ENCODE data around the gene BOC. TPM values are rescaled to one million over a fixed set of nuclear protein-coding genes. Genes with fewer than 3 reads are reported as not detected.

BOC gene
- polyA plus RNA-seq, 1 donor from 2014 or later, result 0.53 TPM

DNA sequence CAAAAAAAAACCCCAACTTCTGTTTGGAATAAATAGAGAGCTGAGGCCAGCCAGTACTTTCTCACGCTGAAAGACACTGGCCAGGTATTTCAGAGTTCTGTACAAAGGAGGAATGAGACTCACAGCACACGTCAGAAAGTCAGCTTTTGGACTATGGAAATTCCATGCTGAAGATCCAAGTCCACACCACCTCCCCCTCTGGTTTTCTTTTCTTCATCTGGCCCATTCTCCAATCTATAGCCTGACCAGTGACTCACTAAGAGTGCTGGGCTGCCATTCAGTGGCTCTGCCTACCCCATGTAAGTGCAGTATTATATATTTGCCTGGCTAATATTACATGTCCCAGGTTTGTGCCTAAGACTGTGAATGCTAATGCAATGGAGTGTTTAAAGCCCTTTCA is 13.9 kb downstream of the BOC start:
- H3K27me3 ChIP-seq (ENCODE audit: insufficient read depth, low read depth, low read length), result no peaks in the 10 kb centered on the region
- no peak overlapping the region for H3K4me2 ChIP-seq (ENCODE audit: low read length)
- no peaks in the 10 kb centered on the region for H3K9me3 ChIP-seq (ENCODE audit: low read length)
- H3K36me3 ChIP-seq (ENCODE audit: insufficient read depth, low read length), result no peaks in the 10 kb centered on the region
- H3K9me2 ChIP-seq (ENCODE audit: insufficient read depth, low read length), result no peaks in the 10 kb centered on the region
- no peaks in the 10 kb centered on the region for H4K20me1 ChIP-seq (ENCODE audit: insufficient read depth)
- H3K9ac ChIP-seq (ENCODE audit: low read length), result no peak overlapping the region
- TF ChIP-seq POLR2AphosphoS5 (IDR thresholded peaks at IDR 0.05), result no peak
- no peak for TF ChIP-seq EZH2 (IDR thresholded peaks at IDR 0.05; ENCODE audit: borderline replicate concordance, insufficient read depth, low read length, poor library complexity, severe bottlenecking)
- no peak for TF ChIP-seq SMC3 (conservative IDR thresholded peaks at IDR 0.05; ENCODE audit: poor library complexity)
- TF ChIP-seq MXI1 (conservative IDR thresholded peaks at IDR 0.05; ENCODE audit: poor library complexity, severe bottlenecking), result no peak
- TF ChIP-seq, protein P1, sequence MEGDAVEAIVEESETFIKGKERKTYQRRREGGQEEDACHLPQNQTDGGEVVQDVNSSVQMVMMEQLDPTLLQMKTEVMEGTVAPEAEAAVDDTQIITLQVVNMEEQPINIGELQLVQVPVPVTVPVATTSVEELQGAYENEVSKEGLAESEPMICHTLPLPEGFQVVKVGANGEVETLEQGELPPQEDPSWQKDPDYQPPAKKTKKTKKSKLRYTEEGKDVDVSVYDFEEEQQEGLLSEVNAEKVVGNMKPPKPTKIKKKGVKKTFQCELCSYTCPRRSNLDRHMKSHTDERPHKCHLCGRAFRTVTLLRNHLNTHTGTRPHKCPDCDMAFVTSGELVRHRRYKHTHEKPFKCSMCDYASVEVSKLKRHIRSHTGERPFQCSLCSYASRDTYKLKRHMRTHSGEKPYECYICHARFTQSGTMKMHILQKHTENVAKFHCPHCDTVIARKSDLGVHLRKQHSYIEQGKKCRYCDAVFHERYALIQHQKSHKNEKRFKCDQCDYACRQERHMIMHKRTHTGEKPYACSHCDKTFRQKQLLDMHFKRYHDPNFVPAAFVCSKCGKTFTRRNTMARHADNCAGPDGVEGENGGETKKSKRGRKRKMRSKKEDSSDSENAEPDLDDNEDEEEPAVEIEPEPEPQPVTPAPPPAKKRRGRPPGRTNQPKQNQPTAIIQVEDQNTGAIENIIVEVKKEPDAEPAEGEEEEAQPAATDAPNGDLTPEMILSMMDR (IDR thresholded peaks at IDR 0.05; ENCODE audit: poor library complexity, severe bottlenecking), result no peak
- TF ChIP-seq TAF1 (IDR thresholded peaks at IDR 0.05; ENCODE audit: low read depth), result no peak
- no peak for TF ChIP-seq EP300 (conservative IDR thresholded peaks at IDR 0.05; ENCODE audit: poor library complexity, severe bottlenecking)
- TF ChIP-seq, protein P2, sequence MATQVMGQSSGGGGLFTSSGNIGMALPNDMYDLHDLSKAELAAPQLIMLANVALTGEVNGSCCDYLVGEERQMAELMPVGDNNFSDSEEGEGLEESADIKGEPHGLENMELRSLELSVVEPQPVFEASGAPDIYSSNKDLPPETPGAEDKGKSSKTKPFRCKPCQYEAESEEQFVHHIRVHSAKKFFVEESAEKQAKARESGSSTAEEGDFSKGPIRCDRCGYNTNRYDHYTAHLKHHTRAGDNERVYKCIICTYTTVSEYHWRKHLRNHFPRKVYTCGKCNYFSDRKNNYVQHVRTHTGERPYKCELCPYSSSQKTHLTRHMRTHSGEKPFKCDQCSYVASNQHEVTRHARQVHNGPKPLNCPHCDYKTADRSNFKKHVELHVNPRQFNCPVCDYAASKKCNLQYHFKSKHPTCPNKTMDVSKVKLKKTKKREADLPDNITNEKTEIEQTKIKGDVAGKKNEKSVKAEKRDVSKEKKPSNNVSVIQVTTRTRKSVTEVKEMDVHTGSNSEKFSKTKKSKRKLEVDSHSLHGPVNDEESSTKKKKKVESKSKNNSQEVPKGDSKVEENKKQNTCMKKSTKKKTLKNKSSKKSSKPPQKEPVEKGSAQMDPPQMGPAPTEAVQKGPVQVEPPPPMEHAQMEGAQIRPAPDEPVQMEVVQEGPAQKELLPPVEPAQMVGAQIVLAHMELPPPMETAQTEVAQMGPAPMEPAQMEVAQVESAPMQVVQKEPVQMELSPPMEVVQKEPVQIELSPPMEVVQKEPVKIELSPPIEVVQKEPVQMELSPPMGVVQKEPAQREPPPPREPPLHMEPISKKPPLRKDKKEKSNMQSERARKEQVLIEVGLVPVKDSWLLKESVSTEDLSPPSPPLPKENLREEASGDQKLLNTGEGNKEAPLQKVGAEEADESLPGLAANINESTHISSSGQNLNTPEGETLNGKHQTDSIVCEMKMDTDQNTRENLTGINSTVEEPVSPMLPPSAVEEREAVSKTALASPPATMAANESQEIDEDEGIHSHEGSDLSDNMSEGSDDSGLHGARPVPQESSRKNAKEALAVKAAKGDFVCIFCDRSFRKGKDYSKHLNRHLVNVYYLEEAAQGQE (IDR thresholded peaks at IDR 0.05; ENCODE audit: borderline replicate concordance), result no peak
- no peak for TF ChIP-seq RAD21 (conservative IDR thresholded peaks at IDR 0.05)
- H3K27ac ChIP-seq (ENCODE audit: low read length), result no peak overlapping the region
- peaks cover 68% of the 10 kb centered on the region for H3K79me2 ChIP-seq (replicated peaks; ENCODE audit: insufficient read depth, low read length)
- H3F3A ChIP-seq (ENCODE audit: insufficient read depth, low read length, poor library complexity, severe bottlenecking), result no peaks in the 10 kb centered on the region
- H2AFZ ChIP-seq (ENCODE audit: low read depth, low read length), result no peak overlapping the region
- H3K4me3 ChIP-seq (ENCODE audit: low read length), result no peak overlapping the region

DNA sequence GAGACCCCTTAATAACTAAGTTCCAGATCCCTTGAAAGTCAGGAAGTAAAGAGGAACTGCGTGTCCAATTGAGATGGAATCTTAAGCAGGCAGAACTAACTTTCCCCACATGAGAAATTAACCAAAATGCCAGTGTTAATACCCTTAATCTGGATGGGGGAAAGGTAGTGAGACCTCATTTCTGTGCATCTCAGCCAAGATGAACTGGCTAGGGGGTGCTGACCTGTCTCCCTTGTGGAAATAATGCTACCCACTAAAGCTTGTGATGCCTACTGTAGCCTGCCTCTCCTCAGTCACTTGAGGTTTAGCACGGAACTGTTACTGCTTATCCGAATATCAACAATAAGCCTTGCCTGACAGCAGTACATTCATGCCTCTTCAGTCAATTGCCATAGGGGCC is 15.1 kb downstream of the BOC start:
- no peak overlapping the region for H3K27ac ChIP-seq (ENCODE audit: low read length)
- no peaks in the 10 kb centered on the region for H4K20me1 ChIP-seq (ENCODE audit: insufficient read depth)
- peaks cover 69% of the 10 kb centered on the region for H3K79me2 ChIP-seq (replicated peaks; ENCODE audit: insufficient read depth, low read length)
- H3F3A ChIP-seq (ENCODE audit: insufficient read depth, low read length, poor library complexity, severe bottlenecking), result no peaks in the 10 kb centered on the region
- H3K9me3 ChIP-seq (ENCODE audit: low read length), result no peaks in the 10 kb centered on the region
- TF ChIP-seq SMC3 (conservative IDR thresholded peaks at IDR 0.05; ENCODE audit: poor library complexity), result no peak
- TF ChIP-seq POLR2AphosphoS5 (IDR thresholded peaks at IDR 0.05), result no peak
- no peak for TF ChIP-seq EZH2 (IDR thresholded peaks at IDR 0.05; ENCODE audit: borderline replicate concordance, insufficient read depth, low read length, poor library complexity, severe bottlenecking)
- TF ChIP-seq, protein P2 (IDR thresholded peaks at IDR 0.05; ENCODE audit: borderline replicate concordance), result no peak
- TF ChIP-seq, protein P1 (IDR thresholded peaks at IDR 0.05; ENCODE audit: poor library complexity, severe bottlenecking), result no peak
- no peak for TF ChIP-seq MXI1 (conservative IDR thresholded peaks at IDR 0.05; ENCODE audit: poor library complexity, severe bottlenecking)
- no peak for TF ChIP-seq TAF1 (IDR thresholded peaks at IDR 0.05; ENCODE audit: low read depth)
- no peak for TF ChIP-seq RAD21 (conservative IDR thresholded peaks at IDR 0.05)
- no peak overlapping the region for H3K4me3 ChIP-seq (ENCODE audit: low read length)
- H2AFZ ChIP-seq (ENCODE audit: low read depth, low read length), result no peak overlapping the region
- no peaks in the 10 kb centered on the region for H3K36me3 ChIP-seq (ENCODE audit: insufficient read depth, low read length)
- no peaks in the 10 kb centered on the region for H3K9me2 ChIP-seq (ENCODE audit: insufficient read depth, low read length)
- no peak overlapping the region for H3K4me2 ChIP-seq (ENCODE audit: low read length)
- H3K27me3 ChIP-seq (ENCODE audit: insufficient read depth, low read depth, low read length), result no peaks in the 10 kb centered on the region
- no peak overlapping the region for H3K9ac ChIP-seq (ENCODE audit: low read length)

All from neural cell (in vitro differentiated cells).